Uterus (tissue), 4 donors: Measurements from ENCODE around the gene USP10. TPM values are rescaled to one million over a fixed set of nuclear protein-coding genes. Genes with fewer than 3 reads are reported as not detected.

Source experiments
- DNase-seq, 2 donors: peaks; one replicate each; pipeline ENCODE4 v3.0.0-alpha.2; 2019 to 2020
- H3K27ac ChIP-seq, 2 donors: fragments of 200-600 bp; sonication (generic); 1 replicate in 1 of 2; 2 replicates in 1 of 2; pipeline ENCODE4 v1.5.1; 2016 to 2018
- H3K27me3 ChIP-seq, 2 donors: fragments of 200-600 bp; sonication (generic); one replicate each; pipeline ENCODE4 v1.5.1; 2018 to 2019; ENCODE audit warnings: control low read depth in 1 of 2
- H3K36me3 ChIP-seq, 2 donors: fragments of 200-600 bp; sonication (generic); one replicate each; pipeline ENCODE4 v1.5.1; 2019; ENCODE audit warnings: control low read depth in 1 of 2
- H3K4me1 ChIP-seq, 2 donors: fragments of 200-600 bp; sonication (generic); one replicate each; pipeline ENCODE4 v1.5.1; 2018 to 2019; ENCODE audit warnings: control low read depth in 1 of 2
- H3K4me3 ChIP-seq, 2 donors: fragments of 200-600 bp; sonication (generic); 1 replicate in 1 of 2; 2 replicates in 1 of 2; pipeline ENCODE4 v1.5.1; 2018 to 2019; ENCODE audit warnings: mild to moderate bottlenecking in 1 of 2
- H3K9me3 ChIP-seq, 2 donors: fragments of 200-600 bp; sonication (generic); one replicate each; pipeline ENCODE4 v1.5.1; 2019; ENCODE audit warnings: control low read depth in 1 of 2
- CTCF ChIP-seq, 4 experiments: fragments of 200-600 bp in 2 of 4; fragments of 450-650 bp in 2 of 4; sonication (generic) in 2 of 4; IDR thresholded peaks; one replicate each; pipeline ENCODE4 v1.5.1; 2016 to 2019; ENCODE audit warnings: antibody characterized with exemption in 4 of 4, mild to moderate bottlenecking in 2 of 4, moderate library complexity in 1 of 4
- POLR2A ChIP-seq, 2 donors: fragments of 450-650 bp; IDR thresholded peaks; one replicate each; pipeline ENCODE4 v1.6.1; 2016; ENCODE audit warnings: antibody characterized with exemption in 2 of 2, mild to moderate bottlenecking in 1 of 2, moderate library complexity in 1 of 2
- intact Hi-C: fragments of 100-400 bp; cut with DNase I; formaldehyde crosslinking; loops from one replicate; pipeline ENCODE4 v1.15.1; 2023; ENCODE audit warnings: low total_unique reads
- total RNA-seq, 4 donors: library from RNA; depleted of rRNA in 3 of 4; stranded (reverse); fragments of >200 nt in 3 of 4; gene quantifications; one replicate each; pipeline versions ENCODE4 v1.1.0 to v1.2.4, GENCODE V29; 2014 to 2023
- donor health status: DM: yes; HTN: yes; CAD: no.

USP10 gene
- total RNA-seq, 4 donors from 2014 or later: 12.6 to 83.3 (median 44.2) TPM

GRCh38 chr16:84656649-84657048 lies 43.2 kb upstream of the USP10 start:
- intact Hi-C loops: no loop called here
- no peaks in the 10 kb centered on the region for H3K36me3 ChIP-seq

GRCh38 chr16:84657229-84657837 lies 42.5 kb upstream of the USP10 start:
- intact Hi-C loops: no loop called here
- no peak for TF ChIP-seq POLR2A (IDR thresholded peaks at IDR 0.05)
- no peak for TF ChIP-seq CTCF (IDR thresholded peaks at IDR 0.05)

More at GRCh38 chr16:84656649-84657048, 43.2 kb upstream of the USP10 start:
- Histone ChIP-seq H3K9me3 (no peaks in the 10 kb centered on the region), H3K4me1 (no peaks in the 10 kb centered on the region), H3K27ac (no peak overlapping the region), H3K27me3 (no peaks in the 10 kb centered on the region), H3K4me3 (no peak overlapping the region)
- TF ChIP-seq POLR2A (IDR thresholded peaks at IDR 0.05) (no peak), CTCF (IDR thresholded peaks at IDR 0.05) (no peak)
- DNase-seq: no peak

GRCh38 chr16:84658690-84659089 lies 41.1 kb upstream of the USP10 start:
- H3K36me3 ChIP-seq: no peaks in the 10 kb centered on the region
- TF ChIP-seq CTCF (IDR thresholded peaks at IDR 0.05): no peak
- TF ChIP-seq POLR2A (IDR thresholded peaks at IDR 0.05): no peak
- H3K9me3 ChIP-seq: no peaks in the 10 kb centered on the region
- DNase-seq: no peak
- no peaks in the 10 kb centered on the region for H3K4me1 ChIP-seq
- no peak overlapping the region for H3K27ac ChIP-seq
- H3K4me3 ChIP-seq: no peak overlapping the region
- intact Hi-C loops: no loop called here
- no peaks in the 10 kb centered on the region for H3K27me3 ChIP-seq

More at GRCh38 chr16:84657229-84657837, 42.5 kb upstream of the USP10 start:
- no peak overlapping the region for H3K4me3 ChIP-seq
- H3K36me3 ChIP-seq: no peaks in the 10 kb centered on the region
- H3K27ac ChIP-seq: no peak overlapping the region
- DNase-seq: no peak
- no peaks in the 10 kb centered on the region for H3K9me3 ChIP-seq
- no peaks in the 10 kb centered on the region for H3K27me3 ChIP-seq
- no peaks in the 10 kb centered on the region for H3K4me1 ChIP-seq

- no peak for TF ChIP-seq CTCF (IDR thresholded peaks at IDR 0.05)
- no peak for TF ChIP-seq POLR2A (IDR thresholded peaks at IDR 0.05)
- Histone ChIP-seq H3K36me3 (no peaks in the 10 kb centered on the region), H3K4me1 (no peaks in the 10 kb centered on the region), H3K27ac (no peak overlapping the region), H3K27me3 (no peaks in the 10 kb centered on the region), H3K4me3 (no peak overlapping the region), H3K9me3 (no peaks in the 10 kb centered on the region)
- DNase-seq: no peak
- intact Hi-C loops: no loop called here
Observed at GRCh38 chr16:84659656-84660300, 40.0 kb upstream of the USP10 start.

- Histone ChIP-seq H3K27ac (no peak overlapping the region), H3K36me3 (no peaks in the 10 kb centered on the region), H3K4me1 (no peaks in the 10 kb centered on the region), H3K9me3 (no peaks in the 10 kb centered on the region), H3K4me3 (no peak overlapping the region), H3K27me3 (no peaks in the 10 kb centered on the region)
- TF ChIP-seq POLR2A (IDR thresholded peaks at IDR 0.05) (no peak), CTCF (IDR thresholded peaks at IDR 0.05) (no peak)
- no peak for DNase-seq
- intact Hi-C loops: no loop called here
Observed at GRCh38 chr16:84660973-84661372, 38.8 kb upstream of the USP10 start.
